Hair follicular keratinocyte (primary cell): ENCODE data around the gene KANK2. TPM values are rescaled to one million over a fixed set of nuclear protein-coding genes. Genes with fewer than 3 reads are reported as not detected.

ENCODE experiments used
- total RNA-seq: library from RNA; depleted of rRNA; stranded (reverse); fragments of >200 nt; gene quantifications from 2 replicates; pipeline ENCODE4 v1.2.3, GENCODE V29; 2015

Gene KANK2
- total RNA-seq = 15.2 and 19.4 TPM in 2 replicates

GRCh38 chr19:11197291-11198174, at the start of gene KANK2:
TSS of gene KANK2 (minus strand) at chr19:11197545. CDS start at chr19:11194511, 3,034 bp downstream.

GRCh38 chr19:11239377-11240000, 42.1 kb upstream of the KANK2 start, which contains the start of gene ANGPTL8:
TSS of gene ANGPTL8 (plus strand) at chr19:11239619. CDS start at chr19:11239638, 19 bp downstream.

GRCh38 chr19:11155373-11156120, 41.8 kb downstream of the KANK2 start, which contains the start of gene SPC24:
TSS of gene SPC24 (minus strand) at chr19:11155782. CDS start at chr19:11155776, 6 bp downstream.

Other genes with a start within 250 kb of the KANK2 start
- 82.2 and 97.7 TPM in 2 replicates for gene SMARCA4, start 236.5 kb downstream of the KANK2 start, total RNA-seq
- 255 and 361 TPM in 2 replicates for gene LDLR, start 108.1 kb downstream of the KANK2 start, total RNA-seq
- gene SPC24, start 41.8 kb downstream of the KANK2 start, total RNA-seq = 14.7 and 43.4 TPM in 2 replicates
- gene ANGPTL8, start 42.1 kb upstream of the KANK2 start, total RNA-seq = not detected in 2 replicates
- 30.8 and 61.5 TPM in 2 replicates for gene DOCK6, start 65.0 kb upstream of the KANK2 start, total RNA-seq
- gene TSPAN16, start 98.6 kb upstream of the KANK2 start, total RNA-seq = not detected in 2 replicates
- gene RAB3D, start 142.1 kb upstream of the KANK2 start, total RNA-seq = 42.8 and 59.5 TPM in 2 replicates
- 202 and 213 TPM in 2 replicates for gene TMEM205, start 148.7 kb upstream of the KANK2 start, total RNA-seq
- 3.4 and 5.3 TPM in 2 replicates for gene CCDC159, start 149.0 kb upstream of the KANK2 start, total RNA-seq
- 11.5 and 15.8 TPM in 2 replicates for gene PLPPR2, start 157.9 kb upstream of the KANK2 start, total RNA-seq
- gene SWSAP1, start 177.1 kb upstream of the KANK2 start, total RNA-seq = 2.7 and 3.9 TPM in 2 replicates
- 3.4 and 5.0 TPM in 2 replicates for gene EPOR, start 186.8 kb upstream of the KANK2 start, total RNA-seq
- gene RGL3, start 221.8 kb upstream of the KANK2 start, total RNA-seq = not detected in 2 replicates
- not detected in 2 replicates for gene ODAD3, start 237.6 kb upstream of the KANK2 start, total RNA-seq
- gene PRKCSH, start 238.1 kb upstream of the KANK2 start, total RNA-seq = 157 and 216 TPM in 2 replicates